ENCODE data around the gene KLF3.

GRCh38 chr4:38723114-38723513 lies 59.1 kb downstream of the KLF3 start:
- TF ChIP-seq EZH2 (IDR thresholded peaks at IDR 0.05; ENCODE audit: insufficient read depth, poor library complexity, severe bottlenecking) (no peak), EZH2phosphoT487 (IDR thresholded peaks at IDR 0.05; ENCODE audit: insufficient read depth, low read depth) (no peak)
